Progenitor cell of endocrine pancreas (in vitro differentiated cells): ENCODE data around the gene LANCL2. TPM values are rescaled to one million over a fixed set of nuclear protein-coding genes. Genes with fewer than 3 reads are reported as not detected.

Experiments used
- DNase-seq: peaks from one replicate; pipeline ENCODE4 v3.0.0; 2021; ENCODE audit warnings: low spot score; ENCODE audit not compliant: unreplicated experiment
- H3K27ac Mint-ChIP-seq: 2 replicates; pipeline ENCODE4 v1.8.0; 2021; ENCODE audit warnings: mild to moderate bottlenecking, moderate library complexity, mixed read lengths
- H3K27me3 Mint-ChIP-seq: 2 replicates; pipeline ENCODE4 v1.8.0; 2021; ENCODE audit warnings: mixed read lengths
- H3K36me3 Mint-ChIP-seq: 2 replicates; pipeline ENCODE4 v1.8.0; 2022; ENCODE audit warnings: mixed read lengths; ENCODE audit not compliant: insufficient read depth
- H3K4me1 Mint-ChIP-seq: 2 replicates; pipeline ENCODE4 v1.8.0; 2021; ENCODE audit warnings: low read depth, mixed read lengths
- H3K4me3 Mint-ChIP-seq: 2 replicates; pipeline ENCODE4 v1.8.0; 2021; ENCODE audit warnings: low read depth, mild to moderate bottlenecking, moderate library complexity, mixed read lengths
- H3K9me3 Mint-ChIP-seq: 2 replicates; pipeline ENCODE4 v1.8.0; 2021; ENCODE audit warnings: low read depth, mixed read lengths
- total RNA-seq: library from RNA; stranded (reverse); gene quantifications from 2 replicates; pipeline ENCODE4 v1.2.1, GENCODE V29; 2021
- TF ChIP-seq, protein P1 (sequence below): fragments of 200-600 bp; sonication (generic); IDR thresholded peaks from one replicate; pipeline ENCODE4 v1.5.0; 2021; ENCODE audit warnings: antibody characterized with exemption, mild to moderate bottlenecking; ENCODE audit not compliant: unreplicated experiment

LANCL2 gene
- total RNA-seq, 1 donor from 2014 or later, result 21.0 TPM

GRCh38 chr7:55343002-55343781 is 21.9 kb upstream of the LANCL2 start:
- DNase-seq, result no peak
- TF ChIP-seq, protein P1, sequence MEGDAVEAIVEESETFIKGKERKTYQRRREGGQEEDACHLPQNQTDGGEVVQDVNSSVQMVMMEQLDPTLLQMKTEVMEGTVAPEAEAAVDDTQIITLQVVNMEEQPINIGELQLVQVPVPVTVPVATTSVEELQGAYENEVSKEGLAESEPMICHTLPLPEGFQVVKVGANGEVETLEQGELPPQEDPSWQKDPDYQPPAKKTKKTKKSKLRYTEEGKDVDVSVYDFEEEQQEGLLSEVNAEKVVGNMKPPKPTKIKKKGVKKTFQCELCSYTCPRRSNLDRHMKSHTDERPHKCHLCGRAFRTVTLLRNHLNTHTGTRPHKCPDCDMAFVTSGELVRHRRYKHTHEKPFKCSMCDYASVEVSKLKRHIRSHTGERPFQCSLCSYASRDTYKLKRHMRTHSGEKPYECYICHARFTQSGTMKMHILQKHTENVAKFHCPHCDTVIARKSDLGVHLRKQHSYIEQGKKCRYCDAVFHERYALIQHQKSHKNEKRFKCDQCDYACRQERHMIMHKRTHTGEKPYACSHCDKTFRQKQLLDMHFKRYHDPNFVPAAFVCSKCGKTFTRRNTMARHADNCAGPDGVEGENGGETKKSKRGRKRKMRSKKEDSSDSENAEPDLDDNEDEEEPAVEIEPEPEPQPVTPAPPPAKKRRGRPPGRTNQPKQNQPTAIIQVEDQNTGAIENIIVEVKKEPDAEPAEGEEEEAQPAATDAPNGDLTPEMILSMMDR, result no peak
- no peaks in the 10 kb centered on the region for H3K36me3 Mint-ChIP-seq
- H3K27ac Mint-ChIP-seq, result no peak overlapping the region
- peaks cover 5% of the 10 kb centered on the region for H3K9me3 Mint-ChIP-seq
- H3K4me1 Mint-ChIP-seq, result no peaks in the 10 kb centered on the region
- H3K4me3 Mint-ChIP-seq, result no peak overlapping the region
- H3K27me3 Mint-ChIP-seq, result no peaks in the 10 kb centered on the region

DNA sequence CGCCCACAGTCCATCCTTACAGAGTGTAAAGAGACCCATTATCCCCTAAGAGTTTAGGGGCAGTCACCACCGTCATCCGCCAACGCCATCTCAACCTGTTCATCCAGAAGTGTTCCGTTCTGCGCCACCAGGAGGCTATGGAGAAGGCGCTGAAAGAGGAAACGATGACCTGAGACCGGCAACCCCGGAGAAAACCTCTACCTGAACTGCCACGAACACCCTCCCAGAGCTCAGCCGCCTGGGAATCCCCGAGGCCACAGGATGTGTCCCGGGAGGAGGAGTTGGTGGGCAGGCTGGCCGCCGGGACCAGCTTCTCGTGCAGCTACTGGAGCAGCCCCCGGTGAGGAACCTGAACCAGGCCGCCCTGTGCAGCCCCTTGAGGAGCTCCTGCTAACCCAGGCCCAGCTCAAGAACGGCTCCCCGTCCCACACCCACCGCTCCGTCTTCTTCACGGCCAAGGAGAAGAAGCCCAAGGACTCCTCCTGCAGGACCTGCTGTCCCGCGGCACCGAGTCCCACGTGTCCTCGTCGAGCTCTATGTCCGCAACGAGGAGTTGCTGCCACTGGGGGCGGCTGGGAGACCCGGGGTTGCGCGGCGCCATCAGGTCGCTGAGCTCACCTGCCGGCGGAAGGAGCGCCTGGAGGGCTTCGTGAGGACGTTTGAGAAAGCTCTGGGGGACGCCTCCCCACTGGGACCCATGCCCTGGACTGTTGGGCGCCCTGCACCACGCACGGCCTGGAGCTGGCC is 21.1 kb upstream of the LANCL2 start:
- TF ChIP-seq, protein P1, result no peak
- no peak for DNase-seq
- no peaks in the 10 kb centered on the region for H3K27me3 Mint-ChIP-seq
- H3K4me1 Mint-ChIP-seq, result no peaks in the 10 kb centered on the region
- H3K27ac Mint-ChIP-seq, result no peak overlapping the region
- H3K4me3 Mint-ChIP-seq, result no peak overlapping the region
- H3K36me3 Mint-ChIP-seq, result no peaks in the 10 kb centered on the region
- H3K9me3 Mint-ChIP-seq, result peaks cover 5% of the 10 kb centered on the region

DNA sequence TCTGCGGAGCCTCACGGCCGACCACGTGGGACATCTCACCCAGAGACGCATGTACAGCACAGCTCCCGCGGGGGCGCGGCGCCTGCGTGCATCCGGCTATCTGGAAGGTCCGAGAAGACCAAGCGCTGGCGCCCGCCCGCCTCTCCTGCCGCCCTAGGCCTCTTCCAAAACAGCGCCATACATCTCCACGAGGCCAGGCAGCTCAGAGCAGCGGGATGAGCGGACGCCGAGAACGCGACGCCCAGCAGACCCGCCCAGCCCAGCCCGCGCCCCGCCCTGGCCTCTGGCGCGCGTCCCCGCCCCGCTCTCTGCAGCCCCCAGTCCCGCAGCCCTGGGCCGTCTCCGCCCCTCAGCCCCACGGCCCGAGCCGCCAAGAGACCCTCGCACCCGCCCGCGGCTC is 20.3 kb upstream of the LANCL2 start:
- no peaks in the 10 kb centered on the region for H3K36me3 Mint-ChIP-seq
- no peak overlapping the region for H3K4me3 Mint-ChIP-seq
- DNase-seq, result no peak
- H3K9me3 Mint-ChIP-seq, result peaks cover 5% of the 10 kb centered on the region
- H3K27ac Mint-ChIP-seq, result no peak overlapping the region
- no peaks in the 10 kb centered on the region for H3K4me1 Mint-ChIP-seq
- TF ChIP-seq, protein P1, result no peak
- H3K27me3 Mint-ChIP-seq, result no peaks in the 10 kb centered on the region

- H3K4me1 Mint-ChIP-seq, result no peaks in the 10 kb centered on the region
- H3K4me3 Mint-ChIP-seq, result no peak overlapping the region
These were observed 19.8 kb upstream of the LANCL2 start for GRCh38 chr7:55345292-55345691.

DNA sequence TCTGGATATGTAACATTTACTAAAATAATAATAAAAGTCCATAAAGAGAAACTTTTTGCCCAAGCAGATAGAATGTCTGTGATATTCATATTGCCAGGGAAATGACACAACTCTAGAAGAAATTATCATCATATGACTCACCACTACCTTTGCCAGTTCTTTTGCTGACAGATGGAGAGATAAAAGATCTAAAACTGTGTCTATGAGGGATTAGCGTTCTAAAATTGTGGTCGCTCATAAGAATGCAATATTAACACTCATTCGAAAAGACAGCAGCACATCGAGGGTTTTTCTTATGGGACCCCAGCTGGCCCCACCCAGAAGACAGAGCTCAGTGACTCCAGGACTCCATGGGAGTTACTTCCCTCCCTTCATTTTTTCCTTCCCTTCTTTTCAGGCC is 16.6 kb upstream of the LANCL2 start:
- H3K27ac Mint-ChIP-seq, result no peak overlapping the region
- TF ChIP-seq, protein P1, result no peak
- no peaks in the 10 kb centered on the region for H3K27me3 Mint-ChIP-seq
- H3K36me3 Mint-ChIP-seq, result no peaks in the 10 kb centered on the region
- no peaks in the 10 kb centered on the region for H3K4me1 Mint-ChIP-seq
- peaks cover 5% of the 10 kb centered on the region for H3K9me3 Mint-ChIP-seq
- H3K4me3 Mint-ChIP-seq, result no peak overlapping the region
- DNase-seq, result no peak

More at GRCh38 chr7:55345292-55345691, 19.8 kb upstream of the LANCL2 start:
- Mint-ChIP-seq H3K27me3 (no peaks in the 10 kb centered on the region), H3K27ac (no peak overlapping the region), H3K36me3 (no peaks in the 10 kb centered on the region), H3K9me3 (peaks cover 5% of the 10 kb centered on the region)
- TF ChIP-seq, protein P1, result no peak
- DNase-seq, result no peak
